Glutamatergic neuron (in vitro differentiated cells): ENCODE measurements around the gene GOLGA8N. TPM values are rescaled to one million over a fixed set of nuclear protein-coding genes. Genes with fewer than 3 reads are reported as not detected.
"Not testable (repeated sequence)": the region's sequence is repeated elsewhere in the genome, so short reads cannot be mapped to it uniquely, and the experiment has no call there.

Experiments used
- DNase-seq: peaks from one replicate; pipeline ENCODE4 v3.0.0; 2022
- H3K27ac Mint-ChIP-seq: one replicate; pipeline ENCODE4 v1.8.0; 2020; ENCODE audit warnings: mild to moderate bottlenecking, mixed read lengths, inconsistent platforms; ENCODE audit not compliant: unreplicated experiment
- H3K27me3 Mint-ChIP-seq: one replicate; pipeline ENCODE4 v1.8.0; 2020; ENCODE audit warnings: mild to moderate bottlenecking, moderate library complexity, mixed read lengths, inconsistent platforms; ENCODE audit not compliant: unreplicated experiment
- H3K36me3 Mint-ChIP-seq: one replicate; pipeline ENCODE4 v1.8.0; 2020; ENCODE audit warnings: mild to moderate bottlenecking, mixed read lengths, inconsistent platforms; ENCODE audit not compliant: unreplicated experiment
- H3K4me1 Mint-ChIP-seq: one replicate; pipeline ENCODE4 v1.8.0; 2020; ENCODE audit warnings: mild to moderate bottlenecking, low read depth, mixed read lengths, inconsistent platforms; ENCODE audit not compliant: unreplicated experiment
- H3K4me3 Mint-ChIP-seq: one replicate; pipeline ENCODE4 v1.8.0; 2020; ENCODE audit warnings: mild to moderate bottlenecking, mixed read lengths, inconsistent platforms; ENCODE audit not compliant: unreplicated experiment
- H3K9me3 Mint-ChIP-seq: one replicate; pipeline ENCODE4 v1.8.0; 2020; ENCODE audit warnings: mild to moderate bottlenecking, moderate library complexity, mixed read lengths, inconsistent platforms; ENCODE audit not compliant: unreplicated experiment
- total RNA-seq: library from RNA; stranded (reverse); fragmentation: NEBNext Ultra II Directional; extraction: Animal tissue kit (Norgen Biotek cat#: 25700); gene quantifications from one replicate; pipeline ENCODE4 v1.2.1, GENCODE V29; 2021; ENCODE audit not compliant: unreplicated experiment
- TF ChIP-seq, protein P1 (sequence below): fragments of 200-600 bp; sonication (generic); IDR thresholded peaks from one replicate; pipeline ENCODE4 v1.5.0; 2021; ENCODE audit not compliant: partially characterized antibody, unreplicated experiment

GOLGA8N gene
- total RNA-seq, 1 donor from 2014 or later = not detected

- H3K4me1 Mint-ChIP-seq, DNase-seq, H3K27me3 Mint-ChIP-seq, H3K36me3 Mint-ChIP-seq, H3K9me3 Mint-ChIP-seq: not testable (repeated sequence)
- Mint-ChIP-seq H3K4me3 (peak overlapping the region; percentile 98), H3K27ac (peak overlapping the region; percentile 82)
Measured at GRCh38 chr15:32615871-32616426, 22.7 kb downstream of the GOLGA8N start.

DNA sequence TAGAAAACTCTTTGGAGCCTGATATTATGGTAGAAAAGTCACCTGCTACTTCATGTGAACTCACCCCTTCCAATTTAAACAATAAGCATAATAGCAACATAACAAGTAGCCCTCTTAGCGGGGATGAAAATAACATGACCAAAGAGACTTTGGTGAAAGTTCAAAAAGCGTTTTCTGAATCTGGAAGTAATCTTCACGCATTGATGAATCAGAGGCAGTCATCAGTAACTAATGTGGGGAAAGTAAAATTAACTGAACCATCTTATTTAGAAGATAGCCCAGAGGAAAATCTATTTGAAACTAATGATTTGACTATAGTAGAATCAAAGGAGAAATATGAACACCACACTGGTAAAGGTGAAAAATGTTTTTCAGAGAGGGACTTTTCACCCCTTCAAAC, 43.2 kb downstream of the GOLGA8N start:
- Mint-ChIP-seq H3K9me3 (no peaks in the 10 kb centered on the region), H3K36me3 (no peaks in the 10 kb centered on the region)
- DNase-seq = no peak

DNA sequence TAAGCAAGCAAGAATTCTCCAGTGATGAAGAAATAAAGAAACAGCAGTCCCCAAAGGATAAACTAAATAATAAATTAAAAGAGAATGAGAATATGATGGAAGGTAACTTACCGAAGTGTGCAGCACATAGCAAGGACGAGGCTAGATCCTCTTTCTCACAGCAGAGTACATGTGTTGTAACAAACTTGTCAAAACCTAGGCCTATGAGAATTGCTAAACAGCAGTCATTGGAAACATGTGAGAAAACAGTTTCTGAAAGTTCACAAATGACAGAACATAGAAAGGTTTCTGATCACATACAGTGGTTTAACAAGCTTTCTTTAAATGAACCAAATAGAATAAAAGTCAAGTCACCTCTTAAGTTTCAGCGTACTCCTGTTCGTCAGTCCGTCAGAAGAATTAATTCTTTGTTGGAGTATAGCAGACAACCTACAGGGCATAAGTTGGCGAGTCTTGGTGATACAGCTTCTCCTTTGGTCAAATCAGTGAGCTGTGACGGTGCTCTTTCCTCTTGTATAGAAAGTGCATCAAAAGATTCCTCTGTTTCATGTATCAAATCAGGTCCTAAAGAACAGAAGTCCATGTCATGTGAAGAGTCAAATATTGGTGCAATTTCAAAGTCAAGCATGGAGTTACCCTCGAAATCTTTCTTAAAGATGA, 43.8 kb downstream of the GOLGA8N start:
- no peak overlapping the region for H3K4me3 Mint-ChIP-seq
- TF ChIP-seq, protein P1, sequence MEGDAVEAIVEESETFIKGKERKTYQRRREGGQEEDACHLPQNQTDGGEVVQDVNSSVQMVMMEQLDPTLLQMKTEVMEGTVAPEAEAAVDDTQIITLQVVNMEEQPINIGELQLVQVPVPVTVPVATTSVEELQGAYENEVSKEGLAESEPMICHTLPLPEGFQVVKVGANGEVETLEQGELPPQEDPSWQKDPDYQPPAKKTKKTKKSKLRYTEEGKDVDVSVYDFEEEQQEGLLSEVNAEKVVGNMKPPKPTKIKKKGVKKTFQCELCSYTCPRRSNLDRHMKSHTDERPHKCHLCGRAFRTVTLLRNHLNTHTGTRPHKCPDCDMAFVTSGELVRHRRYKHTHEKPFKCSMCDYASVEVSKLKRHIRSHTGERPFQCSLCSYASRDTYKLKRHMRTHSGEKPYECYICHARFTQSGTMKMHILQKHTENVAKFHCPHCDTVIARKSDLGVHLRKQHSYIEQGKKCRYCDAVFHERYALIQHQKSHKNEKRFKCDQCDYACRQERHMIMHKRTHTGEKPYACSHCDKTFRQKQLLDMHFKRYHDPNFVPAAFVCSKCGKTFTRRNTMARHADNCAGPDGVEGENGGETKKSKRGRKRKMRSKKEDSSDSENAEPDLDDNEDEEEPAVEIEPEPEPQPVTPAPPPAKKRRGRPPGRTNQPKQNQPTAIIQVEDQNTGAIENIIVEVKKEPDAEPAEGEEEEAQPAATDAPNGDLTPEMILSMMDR = no peak

More for the DNA sequence above, 43.2 kb downstream of the GOLGA8N start:
- peaks cover 2% of the 10 kb centered on the region for H3K4me1 Mint-ChIP-seq
- TF ChIP-seq, protein P1 = no peak
- no peak overlapping the region for H3K4me3 Mint-ChIP-seq
- peaks cover 2% of the 10 kb centered on the region for H3K27me3 Mint-ChIP-seq
- no peak overlapping the region for H3K27ac Mint-ChIP-seq

GRCh38 chr15:32637704-32638103, 44.4 kb downstream of the GOLGA8N start:
- no peaks in the 10 kb centered on the region for H3K36me3 Mint-ChIP-seq
- no peak overlapping the region for H3K27ac Mint-ChIP-seq

More for the DNA sequence above, 43.8 kb downstream of the GOLGA8N start:
- no peak for DNase-seq
- Mint-ChIP-seq H3K4me1 (peaks cover 5% of the 10 kb centered on the region), H3K27me3 (peaks cover 2% of the 10 kb centered on the region), H3K36me3 (no peaks in the 10 kb centered on the region), H3K27ac (no peak overlapping the region), H3K9me3 (no peaks in the 10 kb centered on the region)

DNA sequence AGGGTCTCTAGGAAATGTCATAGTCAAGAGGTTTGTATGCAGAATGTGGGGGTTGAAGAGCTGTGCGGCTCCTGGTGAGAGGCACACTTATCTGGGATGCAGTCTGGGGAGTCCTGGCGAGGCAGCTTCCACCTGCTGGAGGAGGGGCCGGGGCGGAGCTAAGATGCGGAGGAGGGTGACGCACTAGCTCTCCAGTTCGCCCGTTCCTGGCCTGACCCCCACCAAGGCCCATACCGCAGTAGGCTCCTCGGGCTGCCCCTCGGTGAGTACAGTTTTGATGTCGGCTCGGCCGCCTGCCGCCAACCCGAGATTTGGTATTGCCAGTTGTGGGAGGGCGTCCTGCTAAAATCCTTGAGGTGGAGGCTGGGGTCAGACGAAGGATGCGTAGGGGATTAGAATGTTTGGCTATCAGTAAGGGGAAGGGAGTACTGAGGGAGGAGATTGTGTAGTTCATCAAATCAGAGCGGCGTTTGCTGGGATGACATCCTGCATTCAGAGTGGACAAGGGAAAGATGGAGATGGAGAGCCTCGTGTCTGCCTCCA, 48.3 kb downstream of the GOLGA8N start, which contains the start of gene SCG5:
Gene SCG5 (plus strand): TSS at position 194 of the 543 bp plus-strand sequence. CDS start 1,883 bp downstream, outside the sequence.
- TF ChIP-seq, protein P1 = no peak
- Mint-ChIP-seq H3K4me1 (peaks cover 9% of the 10 kb centered on the region), H3K27me3 (peaks cover 2% of the 10 kb centered on the region), H3K9me3 (no peaks in the 10 kb centered on the region), H3K27ac (peak within 1 kb of the TSS; percentile 99), H3K4me3 (peak within 1 kb of the TSS; percentile 94), H3K36me3 (no peaks in the 10 kb centered on the region)
- peak; percentile 78 for DNase-seq

More at GRCh38 chr15:32637704-32638103, 44.4 kb downstream of the GOLGA8N start:
- no peak for DNase-seq
- Mint-ChIP-seq H3K4me3 (no peak overlapping the region), H3K27me3 (peaks cover 2% of the 10 kb centered on the region), H3K4me1 (peaks cover 5% of the 10 kb centered on the region), H3K9me3 (no peaks in the 10 kb centered on the region)
- TF ChIP-seq, protein P1 = no peak
